Forelimb muscle (tissue), 1 donor: ENCODE measurements around the gene SRCIN1. TPM values are rescaled to one million over a fixed set of nuclear protein-coding genes. Genes with fewer than 3 reads are reported as not detected.
A peak's percentile ranks its signal among the peaks of the same experiment; 100 is the strongest.

Experiments used
- DNase-seq: peaks from one replicate; pipeline ENCODE4 v3.0.0-alpha.2; 2013; ENCODE audit warnings: low read depth
- polyA plus RNA-seq: library from polyadenylated mRNA; unstranded; fragments of 120-200 nt; gene quantifications from one replicate; pipeline ENCODE4 v1.2.1, GENCODE V29; 2013; ENCODE audit not compliant: insufficient read length

Gene SRCIN1
- polyA plus RNA-seq, 1 donor = 0.96 TPM

- DNase-seq = no peak
Measured at GRCh38 chr17:38564254-38564837, 41.4 kb downstream of the SRCIN1 start.

- no peak for DNase-seq
Measured at GRCh38 chr17:38563362-38564253, 42.1 kb downstream of the SRCIN1 start.

DNA sequence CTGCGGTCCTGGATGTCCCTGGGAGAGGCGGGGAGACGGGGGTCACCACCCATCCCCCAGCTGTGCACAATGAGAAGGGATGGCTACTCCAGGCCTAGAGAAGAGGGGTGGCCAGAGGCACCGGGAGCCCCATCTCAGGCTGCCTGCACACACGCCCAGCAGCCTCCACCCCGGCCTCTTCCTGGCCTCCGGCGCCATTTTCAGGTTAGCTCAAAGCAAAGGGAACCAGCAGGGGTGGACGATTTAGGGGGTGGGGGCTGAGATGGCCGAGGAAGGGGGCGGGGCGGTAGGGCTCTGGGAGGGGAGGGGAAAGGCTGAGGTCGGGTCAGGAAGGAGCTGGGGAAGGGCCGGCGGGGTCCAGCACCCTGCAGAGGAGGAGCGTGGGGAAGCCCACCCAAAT is 42.8 kb downstream of the SRCIN1 start:
- DNase-seq = no peak

DNA sequence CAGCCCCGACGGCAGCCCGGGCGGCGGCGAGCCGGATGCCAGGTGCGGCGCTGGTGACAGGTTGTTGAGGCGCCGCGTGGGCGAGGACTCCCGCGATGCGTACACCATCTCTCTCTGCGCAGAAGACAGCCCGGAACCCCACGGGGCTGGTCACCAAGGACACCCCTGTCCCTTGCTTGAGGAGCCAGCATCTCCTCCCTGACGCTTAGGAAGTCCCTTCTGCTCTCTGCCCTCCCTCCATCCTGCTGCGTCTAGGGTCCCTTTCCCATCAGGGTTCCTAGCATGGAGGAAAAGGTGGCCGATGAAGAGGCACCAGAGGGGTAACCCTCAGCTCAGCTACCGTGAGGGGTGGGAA is 43.6 kb downstream of the SRCIN1 start:
- no peak for DNase-seq

- DNase-seq = no peak
Measured at GRCh38 chr17:38561416-38562214, 44.1 kb downstream of the SRCIN1 start.

GRCh38 chr17:38560503-38561318 is 45.0 kb downstream of the SRCIN1 start:
- DNase-seq = no peak

- DNase-seq = no peak
Measured at GRCh38 chr17:38559880-38560230, 45.9 kb downstream of the SRCIN1 start.

GRCh38 chr17:38559051-38559879 is 46.5 kb downstream of the SRCIN1 start:
- DNase-seq = no peak

DNA sequence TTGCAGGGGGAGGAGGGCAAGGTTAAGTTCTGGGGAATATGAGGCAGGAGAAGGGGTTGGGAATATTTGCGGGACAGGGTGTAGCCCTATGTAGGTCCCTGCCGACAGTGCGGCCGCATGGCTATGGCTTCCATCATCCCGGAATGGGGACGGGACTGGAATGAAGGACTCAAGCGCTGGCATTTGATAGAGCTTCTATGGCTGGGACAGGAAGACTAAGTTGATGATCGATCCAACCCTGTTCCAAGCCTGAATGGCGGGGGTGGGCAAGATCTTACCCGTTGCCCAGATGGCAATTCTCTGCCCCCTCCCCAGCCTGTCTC is 47.1 kb downstream of the SRCIN1 start:
- no peak for DNase-seq

DNA sequence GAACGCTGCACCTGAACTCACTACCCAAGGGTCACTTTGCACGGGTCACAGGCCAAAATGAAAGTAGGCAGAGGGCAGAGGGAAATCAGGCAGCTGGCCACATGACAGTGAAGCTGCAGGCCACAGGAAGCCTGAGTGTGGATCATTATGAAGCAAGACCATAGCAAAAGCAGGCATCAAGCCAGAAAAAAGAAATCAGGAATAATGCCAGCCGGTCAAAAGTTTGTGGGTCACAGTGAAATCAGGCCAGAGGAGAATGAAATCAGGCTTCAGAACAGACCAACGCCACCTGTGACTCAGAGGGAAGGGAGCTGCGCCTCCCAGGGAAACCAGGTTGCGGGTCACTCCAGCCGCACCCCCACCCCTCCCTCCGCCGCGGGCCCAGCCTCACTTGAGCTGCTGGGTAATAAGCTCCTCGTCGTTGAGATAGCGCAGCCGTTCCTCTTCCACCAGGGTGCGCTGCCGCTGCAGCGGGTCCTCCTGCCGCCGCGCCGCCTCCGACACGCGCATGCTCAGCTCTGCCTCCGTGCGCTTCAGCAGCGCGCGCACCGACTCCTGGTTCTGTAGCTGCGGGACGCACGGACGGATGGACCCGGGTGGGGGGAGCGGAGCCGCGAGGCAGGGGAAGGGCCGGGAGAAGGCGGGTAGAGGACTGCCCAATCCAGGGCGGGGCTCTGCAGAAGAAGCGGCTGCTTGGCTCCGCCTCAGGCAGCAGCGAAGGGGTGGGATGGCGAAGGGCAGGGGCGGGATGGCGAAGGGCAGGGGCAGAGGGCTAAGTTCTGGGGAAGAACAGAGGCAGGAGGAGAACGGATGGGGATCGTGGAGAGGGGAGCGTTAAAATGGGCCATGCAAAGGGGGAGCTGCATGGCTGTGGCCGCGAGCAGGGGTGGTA is 47.7 kb downstream of the SRCIN1 start:
- peak; percentile 58 for DNase-seq

DNA sequence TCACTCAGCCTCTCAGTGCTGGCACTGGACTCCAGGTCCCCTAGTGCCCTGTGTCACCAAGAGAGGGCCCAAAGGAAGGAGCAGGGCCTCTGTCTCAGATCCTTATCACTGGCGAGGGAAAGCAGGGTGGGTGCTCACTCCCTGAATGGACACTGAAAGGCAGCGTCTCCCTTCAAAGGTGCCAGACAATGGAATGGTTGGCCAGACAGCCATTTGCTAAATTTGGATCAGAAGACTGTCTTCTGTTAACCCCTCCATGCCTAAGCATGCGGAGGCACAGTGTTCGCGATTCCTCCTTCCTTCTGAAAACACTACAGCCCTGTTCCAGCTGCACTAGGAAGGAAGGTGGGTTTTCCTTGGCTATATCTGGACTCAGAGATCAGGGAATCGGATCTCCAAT is 48.4 kb downstream of the SRCIN1 start:
- DNase-seq = no peak

- no peak for DNase-seq
Measured at GRCh38 chr17:38556239-38556638, 49.5 kb downstream of the SRCIN1 start.

GRCh38 chr17:38554430-38555350 is 51.1 kb downstream of the SRCIN1 start:
- DNase-seq = no peak

- DNase-seq = no peak
Measured at GRCh38 chr17:38552343-38552742, 53.4 kb downstream of the SRCIN1 start.

GRCh38 chr17:38551121-38551520 is 54.6 kb downstream of the SRCIN1 start:
- no peak for DNase-seq

DNA sequence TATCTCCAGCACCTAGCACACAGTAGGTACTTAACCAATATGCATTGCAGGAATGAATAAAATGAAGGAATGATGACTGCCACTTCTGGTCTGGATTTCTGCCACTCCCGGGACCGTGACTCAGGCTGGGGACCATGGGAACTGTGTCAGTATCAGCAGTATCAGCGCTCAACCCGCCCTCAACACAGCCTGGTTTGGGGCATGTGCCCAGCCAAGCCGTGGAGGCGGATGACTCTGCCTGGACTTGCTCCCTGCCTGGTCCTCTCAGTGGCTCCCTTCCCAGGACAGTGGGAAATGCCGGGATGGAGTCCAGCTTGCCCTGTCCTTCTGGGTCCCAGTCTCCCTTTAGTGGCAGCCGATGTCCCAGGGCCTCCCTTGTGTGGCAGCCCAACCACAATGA is 55.1 kb downstream of the SRCIN1 start:
- DNase-seq = no peak

- DNase-seq = no peak
Measured at GRCh38 chr17:38549285-38549684, 56.5 kb downstream of the SRCIN1 start.

- DNase-seq = no peak
Measured at GRCh38 chr17:38547444-38547843, 58.3 kb downstream of the SRCIN1 start.

DNA sequence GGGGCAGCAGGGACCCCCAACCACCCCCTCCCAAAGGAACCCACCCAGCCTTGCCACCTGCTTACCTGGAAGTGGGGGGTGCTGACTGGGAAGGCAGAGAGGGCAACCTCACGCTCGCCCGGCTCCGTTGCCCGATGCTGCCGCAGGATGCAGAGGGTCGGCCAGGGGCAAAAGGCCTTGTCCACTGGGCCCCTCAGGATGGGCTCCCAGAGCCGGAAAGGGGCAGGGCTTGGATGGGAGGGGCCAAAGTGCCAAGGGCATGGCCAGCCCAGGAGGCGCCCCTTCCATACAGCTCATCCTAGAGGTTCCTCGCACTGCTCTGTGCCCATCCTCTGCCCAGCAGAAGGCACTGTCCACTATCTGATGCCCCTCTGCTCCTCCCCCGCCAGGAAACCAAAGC is 59.4 kb downstream of the SRCIN1 start:
- no peak for DNase-seq
